Stimulated activated naive CD8-positive, alpha-beta T cell treated with anti-CD3 and anti-CD28 coated beads, Interleukin-15, amount 100 ng/mL, for 72 hours (primary cell): ENCODE data around the gene LZTS2.
"Not testable (repeated sequence)": the region's sequence is repeated elsewhere in the genome, so short reads cannot be mapped to it uniquely, and the experiment has no call there.

Source experiments
- ATAC-seq: fragments of 150-1000 bp; cut with Tn5 transposase; 2 replicates; pipeline ENCODE4 v1.10.0; 2021; ENCODE audit warnings: mild to moderate bottlenecking, moderate library complexity
- DNase-seq, 2 donors: peaks; one replicate each; pipeline ENCODE4 v3.0.0; 2021 to 2022
- H3K27ac Mint-ChIP-seq, 2 donors: one replicate each; pipeline ENCODE4 v1.8.0; 2022; ENCODE audit warnings: mild to moderate bottlenecking in 2 of 2, mixed read lengths in 2 of 2, moderate library complexity in 2 of 2
- H3K27me3 Mint-ChIP-seq: one replicate; pipeline ENCODE4 v1.8.0; 2022; ENCODE audit warnings: mixed read lengths
- H3K4me1 Mint-ChIP-seq: one replicate; pipeline ENCODE4 v1.8.0; 2022; ENCODE audit warnings: mild to moderate bottlenecking, mixed read lengths
- H3K4me3 Mint-ChIP-seq, 2 donors: one replicate each; pipeline ENCODE4 v1.8.0; 2022; ENCODE audit warnings: mild to moderate bottlenecking in 2 of 2, mixed read lengths in 2 of 2, moderate library complexity in 1 of 2
- H3K9me3 Mint-ChIP-seq, 2 donors: one replicate each; pipeline ENCODE4 v1.8.0; 2022; ENCODE audit warnings: mixed read lengths in 2 of 2

The LZTS2 gene

DNA sequence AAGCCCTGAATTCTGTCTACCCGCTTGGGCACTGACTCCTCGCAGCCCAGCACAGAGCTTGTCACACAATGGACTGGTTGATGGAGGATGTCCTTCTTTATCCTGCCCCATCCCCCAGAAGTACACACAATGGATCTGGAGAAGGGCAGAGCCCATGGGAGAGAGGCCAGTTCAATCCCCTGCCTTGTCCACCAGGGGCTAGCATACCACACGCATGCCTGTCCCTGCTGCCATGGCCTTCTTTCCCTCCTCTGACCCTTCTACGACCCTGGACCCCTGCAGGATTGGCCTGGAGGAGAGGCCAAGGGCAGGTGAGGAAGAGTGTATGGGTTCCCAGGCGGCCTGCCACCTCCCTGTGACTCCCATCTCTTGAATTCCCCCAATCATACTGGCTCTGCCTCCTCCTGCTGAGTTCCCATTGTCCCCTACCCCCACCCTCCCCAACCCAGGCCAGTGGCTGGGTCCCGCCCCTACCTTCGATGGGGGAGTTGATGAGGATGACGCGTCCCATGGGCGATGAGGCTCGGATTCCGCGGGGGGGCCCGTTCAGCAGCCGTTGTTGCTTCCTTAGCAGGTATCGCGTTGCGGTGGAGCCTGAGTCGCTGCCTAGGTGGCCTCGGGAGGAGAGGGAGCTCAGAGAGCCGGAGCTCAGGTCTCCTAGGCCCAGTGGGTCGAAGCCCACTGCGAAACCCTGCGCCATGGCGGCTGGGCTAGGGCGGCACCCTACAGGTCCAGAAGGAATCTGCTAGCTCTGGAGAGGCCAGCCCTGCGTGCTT is 30.1 kb downstream of the LZTS2 start:
- no peak for ATAC-seq
- Mint-ChIP-seq H3K27ac (no peak overlapping the region), H3K27me3 (peaks cover 31% of the 10 kb centered on the region)

DNA sequence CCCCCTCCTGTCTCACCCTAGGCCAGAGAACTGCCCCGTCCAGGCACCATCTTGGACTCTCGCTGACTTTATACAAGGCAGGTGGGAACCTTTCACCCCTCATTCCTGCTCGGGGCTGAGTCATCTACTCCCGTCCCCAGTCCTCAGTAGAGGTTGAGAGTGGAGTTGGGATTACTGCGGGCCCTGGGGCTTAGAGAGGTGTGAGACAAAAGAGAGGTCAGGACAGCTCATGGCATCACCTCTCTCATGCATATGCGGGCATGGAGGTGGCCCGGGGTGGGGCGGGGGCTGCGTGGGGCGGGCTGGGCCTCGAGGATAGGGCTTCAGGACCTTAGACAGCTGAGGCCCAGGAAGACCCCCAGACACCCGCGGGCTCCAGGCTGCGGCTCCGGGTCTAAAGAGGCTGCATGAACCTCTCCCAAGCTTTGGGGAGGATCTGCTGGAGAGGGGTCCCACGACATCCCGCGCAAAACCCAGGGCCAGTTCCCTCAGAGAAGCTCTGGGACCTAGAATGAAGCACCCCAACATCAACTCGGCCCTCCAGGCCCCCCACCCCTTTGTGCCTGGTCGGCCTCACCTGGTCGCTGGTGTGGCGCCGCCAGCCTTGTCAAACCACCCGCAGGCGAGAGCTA is 31.0 kb downstream of the LZTS2 start:
- DNase-seq, result no peak
- Mint-ChIP-seq H3K27me3 (peaks cover 31% of the 10 kb centered on the region), H3K4me1 (peaks cover 31% of the 10 kb centered on the region), H3K9me3 (no peaks in the 10 kb centered on the region), H3K4me3 (peak overlapping the region; percentile 83 to 85), H3K27ac (no peak overlapping the region)
- no peak for ATAC-seq

More for the DNA sequence above, 30.1 kb downstream of the LZTS2 start:
- DNase-seq, result no peak
- no peak overlapping the region for H3K4me3 Mint-ChIP-seq
- H3K9me3 Mint-ChIP-seq, result no peaks in the 10 kb centered on the region
- H3K4me1 Mint-ChIP-seq, result peaks cover 31% of the 10 kb centered on the region

DNA sequence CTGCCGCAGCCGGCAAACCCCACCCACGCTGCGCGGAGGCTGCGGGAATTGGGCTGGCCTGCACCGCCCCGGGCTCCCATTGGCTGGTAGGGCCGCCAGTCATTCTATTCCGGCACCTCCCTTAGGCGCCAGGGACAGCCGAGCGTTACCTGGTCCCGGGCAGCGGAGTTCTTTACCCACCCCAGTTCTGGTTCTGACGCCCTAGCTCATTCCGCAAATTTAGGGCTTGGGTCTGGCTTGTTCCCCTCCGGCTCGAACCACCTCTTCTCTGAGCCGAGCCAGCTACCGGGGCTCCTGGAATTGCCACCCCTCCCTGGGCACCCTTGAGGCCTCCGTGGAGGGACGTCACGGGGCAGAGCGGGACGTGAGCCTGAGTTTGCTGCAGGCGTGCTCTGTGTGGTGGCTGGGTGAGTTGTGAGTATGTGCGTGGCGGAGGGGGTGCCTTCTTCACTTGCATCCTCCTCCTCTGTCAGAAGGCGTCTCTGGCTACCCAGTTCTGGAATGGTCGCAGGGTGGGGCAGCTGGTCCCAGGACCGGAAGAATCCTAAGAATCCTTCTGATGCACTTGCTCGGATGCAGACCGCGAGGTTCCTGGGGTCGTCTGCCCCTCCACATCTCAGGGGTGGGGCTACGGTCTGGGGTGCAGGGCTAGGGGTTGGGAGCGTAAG is 31.7 kb downstream of the LZTS2 start, which contains the start of the genes PDZD7 and SFXN3:
TSS of gene PDZD7 (minus strand) at position 2 of the 668 bp plus-strand sequence. CDS start 910 bp downstream, outside the sequence.
TSS of gene SFXN3 (plus strand) at position 107 of the 668 bp plus-strand sequence. CDS start 3,461 bp downstream, outside the sequence.
- peak within 1 kb of the TSS; percentile 82 to 96 for H3K27ac Mint-ChIP-seq
- peak within 1 kb of the TSS; percentile 83 to 85 for H3K4me3 Mint-ChIP-seq
- ATAC-seq (peak; percentile 89), DNase-seq (peak; percentile 94 to 96)
- peaks cover 31% of the 10 kb centered on the region for H3K27me3 Mint-ChIP-seq
- peaks cover 31% of the 10 kb centered on the region for H3K4me1 Mint-ChIP-seq
- no peaks in the 10 kb centered on the region for H3K9me3 Mint-ChIP-seq

DNA sequence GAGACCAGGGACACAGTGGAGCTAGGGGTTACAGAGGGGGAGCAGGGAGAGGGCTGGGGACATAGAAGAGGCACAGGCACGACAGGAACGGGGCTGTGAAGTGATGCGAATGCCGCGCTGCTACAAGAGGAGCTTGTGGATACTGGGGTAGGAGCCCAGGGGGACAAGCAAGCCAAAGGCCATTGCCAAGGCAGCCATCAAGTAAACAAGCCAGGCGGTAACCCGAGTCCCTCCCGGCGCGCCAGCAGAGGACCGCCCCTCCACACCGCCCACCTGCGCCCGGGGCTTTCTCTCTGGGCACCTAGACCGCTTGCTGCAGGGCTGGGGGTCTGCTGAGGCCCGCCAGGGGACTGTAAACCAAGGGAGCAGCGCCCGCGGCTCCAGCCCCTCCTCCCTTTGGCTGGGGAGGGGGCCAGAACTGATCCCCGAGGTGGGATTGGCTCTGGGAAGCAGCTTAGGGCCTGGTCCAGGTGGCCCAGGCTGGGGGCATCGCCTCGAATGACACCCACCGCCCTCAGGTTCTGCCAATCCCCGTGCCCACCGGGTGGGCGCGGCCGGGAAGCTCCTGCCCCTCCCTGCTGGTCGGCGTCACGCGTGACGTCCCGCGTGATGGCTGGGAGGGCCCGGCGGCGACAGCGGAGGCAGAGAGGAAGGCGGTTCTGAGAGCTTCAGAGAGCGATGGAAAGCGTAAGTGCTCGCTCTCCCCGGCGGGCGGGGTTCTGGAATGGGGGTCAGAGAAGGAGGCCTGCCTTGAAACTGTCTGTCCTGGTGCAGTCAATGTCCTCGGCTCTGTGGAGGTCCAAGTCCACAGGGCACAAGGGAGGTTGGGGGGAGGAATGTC is 32.4 kb downstream of the LZTS2 start:
- H3K4me3 Mint-ChIP-seq, result peak overlapping the region; percentile 83 to 85
- DNase-seq (peak; percentile 54 to 62), ATAC-seq (peak; percentile 58)
- H3K27ac Mint-ChIP-seq, result peak overlapping the region; percentile 87 to 96
- no peaks in the 10 kb centered on the region for H3K9me3 Mint-ChIP-seq
- H3K27me3 Mint-ChIP-seq, result peaks cover 31% of the 10 kb centered on the region
- peaks cover 31% of the 10 kb centered on the region for H3K4me1 Mint-ChIP-seq

DNA sequence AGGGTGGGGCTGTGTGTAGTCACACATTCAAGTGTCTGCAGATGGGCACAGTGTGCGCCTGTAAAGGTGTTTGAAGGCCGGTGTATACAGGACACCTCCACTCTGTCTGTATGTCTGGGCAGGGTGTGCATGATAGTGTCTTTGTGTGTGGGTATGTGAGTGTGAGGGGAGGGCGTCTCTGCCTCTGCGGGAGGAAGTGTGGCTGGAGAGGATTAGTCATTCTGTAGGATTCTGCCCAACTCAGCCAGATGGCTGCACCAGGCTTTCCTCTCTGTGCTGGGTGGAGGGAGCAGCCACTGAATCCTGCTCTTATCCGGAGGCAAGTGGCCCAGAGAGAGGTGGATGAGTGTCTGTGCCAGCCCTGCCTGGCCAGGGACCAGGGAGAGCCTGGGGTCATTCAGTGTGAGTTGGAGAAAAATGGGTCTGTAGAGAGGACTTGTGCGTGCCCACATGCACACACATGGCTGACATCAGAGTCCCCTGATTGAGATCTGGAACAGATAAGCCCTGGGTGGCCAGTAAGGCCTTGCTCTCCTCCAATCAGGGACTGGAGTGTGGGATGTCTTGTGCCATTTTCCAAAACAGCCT is 33.1 kb downstream of the LZTS2 start:
- peak overlapping the region; percentile 45 to 87 for H3K27ac Mint-ChIP-seq
- ATAC-seq (peak; percentile 64), DNase-seq (peak; percentile 34 to 54)
- no peaks in the 10 kb centered on the region for H3K9me3 Mint-ChIP-seq
- peaks cover 31% of the 10 kb centered on the region for H3K4me1 Mint-ChIP-seq
- H3K27me3 Mint-ChIP-seq, result peaks cover 25% of the 10 kb centered on the region
- peak overlapping the region; percentile 83 to 85 for H3K4me3 Mint-ChIP-seq

DNA sequence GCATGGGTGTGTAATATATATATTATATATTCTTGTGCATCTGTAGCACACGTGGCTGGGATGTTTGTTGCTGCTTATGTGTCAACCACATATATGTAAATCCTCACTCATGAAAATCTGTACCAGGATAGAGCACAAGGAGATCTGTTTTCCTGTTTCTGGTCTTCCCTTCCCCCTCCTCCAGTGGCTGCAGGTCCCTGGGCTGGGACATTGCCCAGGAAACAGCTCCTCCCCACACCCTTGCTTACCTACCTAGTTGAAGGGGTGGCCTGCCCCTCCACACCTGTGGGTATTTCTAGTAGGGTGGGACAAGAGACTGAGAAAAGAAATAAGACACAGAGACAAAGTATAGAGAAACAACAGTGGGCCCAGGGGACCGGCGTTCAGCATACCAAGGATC is 33.7 kb downstream of the LZTS2 start:
- Mint-ChIP-seq H3K27me3 (peaks cover 19% of the 10 kb centered on the region), H3K4me1 (peaks cover 31% of the 10 kb centered on the region), H3K4me3 (peak overlapping the region in 1 of 2 donors; percentile 41), H3K27ac (no peak overlapping the region), H3K9me3 (no peaks in the 10 kb centered on the region)
- ATAC-seq, result no peak
- no peak for DNase-seq

DNA sequence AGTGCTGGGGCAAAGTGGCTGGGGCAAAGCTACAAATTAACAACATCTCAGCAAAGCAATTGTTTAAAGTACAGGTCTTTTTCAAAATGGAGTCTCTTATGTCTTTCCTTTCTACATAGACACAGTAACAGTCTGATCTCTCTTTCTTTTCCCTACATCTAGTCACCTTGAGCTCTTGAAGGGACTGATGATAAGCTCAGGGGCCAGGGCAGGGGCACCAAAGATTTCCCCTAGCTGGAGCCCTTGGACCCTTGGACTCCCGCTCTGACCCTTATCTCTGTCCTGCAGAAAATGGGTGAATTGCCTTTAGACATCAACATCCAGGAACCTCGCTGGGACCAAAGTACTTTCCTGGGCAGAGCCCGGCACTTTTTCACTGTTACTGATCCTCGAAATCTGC is 34.8 kb downstream of the LZTS2 start:
- H3K4me1 Mint-ChIP-seq, result peaks cover 31% of the 10 kb centered on the region
- DNase-seq, H3K9me3 Mint-ChIP-seq, H3K27ac Mint-ChIP-seq, ATAC-seq, H3K4me3 Mint-ChIP-seq, H3K27me3 Mint-ChIP-seq: not testable (repeated sequence)

DNA sequence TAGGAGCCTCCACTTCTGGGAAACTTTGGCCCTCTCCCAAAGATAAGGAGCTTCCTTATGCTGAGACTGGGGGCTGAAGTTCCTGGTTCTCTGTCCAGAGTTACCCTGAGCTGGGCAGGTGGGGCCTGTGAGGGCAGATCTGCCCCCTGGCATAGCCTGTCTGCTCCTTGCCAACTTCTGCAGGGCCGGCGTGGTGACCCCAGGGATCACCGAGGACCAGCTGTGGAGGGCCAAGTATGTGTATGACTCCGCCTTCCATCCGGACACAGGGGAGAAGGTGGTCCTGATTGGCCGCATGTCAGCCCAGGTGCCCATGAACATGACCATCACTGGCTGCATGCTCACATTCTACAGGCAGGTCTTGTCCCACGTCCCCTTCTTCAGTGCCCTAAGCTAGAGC is 35.7 kb downstream of the LZTS2 start:
- peaks cover 29% of the 10 kb centered on the region for H3K4me1 Mint-ChIP-seq
- H3K27ac Mint-ChIP-seq, result no peak overlapping the region
- no peak for ATAC-seq
- H3K4me3 Mint-ChIP-seq, result no peak overlapping the region
- no peaks in the 10 kb centered on the region for H3K27me3 Mint-ChIP-seq
- no peak for DNase-seq
- no peaks in the 10 kb centered on the region for H3K9me3 Mint-ChIP-seq

DNA sequence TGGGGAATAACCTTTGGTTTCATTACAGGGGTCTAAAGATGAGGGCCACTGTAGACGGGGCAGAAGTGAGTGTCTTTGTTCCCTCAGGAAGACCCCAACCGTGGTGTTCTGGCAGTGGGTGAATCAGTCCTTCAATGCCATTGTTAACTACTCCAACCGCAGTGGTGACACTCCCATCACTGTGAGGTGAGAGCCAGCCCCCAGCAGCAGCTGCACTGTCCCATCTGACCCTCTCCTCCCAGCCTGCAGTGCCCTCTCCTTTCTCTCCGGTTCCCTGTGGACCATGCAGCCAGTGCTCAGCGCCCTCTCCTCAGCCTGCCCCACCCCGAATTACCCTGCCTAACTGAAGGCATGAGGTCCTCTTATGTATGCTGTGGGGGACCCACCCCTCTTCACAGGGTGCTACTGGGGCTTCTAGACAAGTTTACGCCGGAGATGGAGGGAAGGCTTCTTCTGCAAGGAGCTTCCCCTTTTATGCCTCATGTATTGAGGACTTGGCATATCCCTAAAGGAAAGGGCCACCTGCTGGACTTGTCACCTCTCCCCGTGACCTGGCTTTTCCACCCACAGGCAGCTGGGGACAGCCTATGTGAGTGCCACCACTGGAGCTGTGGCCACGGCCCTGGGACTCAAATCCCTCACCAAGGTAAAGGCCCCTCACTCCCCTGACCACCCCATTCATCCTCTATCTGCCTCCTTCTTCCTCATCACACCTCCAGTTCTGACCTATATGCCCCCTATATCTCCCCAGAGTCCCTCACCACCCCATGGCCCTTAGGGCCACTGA is 36.5 kb downstream of the LZTS2 start:
- Mint-ChIP-seq H3K4me3 (no peak overlapping the region), H3K9me3 (no peaks in the 10 kb centered on the region), H3K27ac (peak overlapping the region in 1 of 2 donors; percentile 60), H3K27me3 (no peaks in the 10 kb centered on the region), H3K4me1 (peaks cover 27% of the 10 kb centered on the region)
- DNase-seq, result no peak
- ATAC-seq, result no peak

DNA sequence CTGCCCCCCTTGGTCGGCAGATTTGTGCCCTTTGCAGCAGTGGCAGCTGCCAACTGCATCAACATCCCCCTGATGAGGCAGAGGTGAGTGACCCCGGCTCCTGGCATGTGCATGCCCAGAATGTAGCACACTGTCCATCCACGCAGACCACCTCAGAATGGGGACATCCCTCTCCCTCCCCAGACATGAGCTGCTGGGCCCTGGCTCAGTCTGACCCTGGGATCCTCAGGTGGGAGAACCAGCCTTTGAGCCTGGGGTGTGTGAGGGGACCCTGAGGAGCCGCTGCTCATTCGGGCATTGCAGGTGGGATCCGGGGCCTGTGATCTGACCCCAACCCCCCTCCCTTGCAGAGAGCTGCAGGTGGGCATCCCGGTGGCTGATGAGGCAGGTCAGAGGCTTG is 37.1 kb downstream of the LZTS2 start:
- Mint-ChIP-seq H3K27me3 (no peaks in the 10 kb centered on the region), H3K4me1 (peaks cover 30% of the 10 kb centered on the region), H3K4me3 (no peak overlapping the region), H3K27ac (no peak overlapping the region), H3K9me3 (no peaks in the 10 kb centered on the region)
- ATAC-seq, result no peak
- no peak for DNase-seq

DNA sequence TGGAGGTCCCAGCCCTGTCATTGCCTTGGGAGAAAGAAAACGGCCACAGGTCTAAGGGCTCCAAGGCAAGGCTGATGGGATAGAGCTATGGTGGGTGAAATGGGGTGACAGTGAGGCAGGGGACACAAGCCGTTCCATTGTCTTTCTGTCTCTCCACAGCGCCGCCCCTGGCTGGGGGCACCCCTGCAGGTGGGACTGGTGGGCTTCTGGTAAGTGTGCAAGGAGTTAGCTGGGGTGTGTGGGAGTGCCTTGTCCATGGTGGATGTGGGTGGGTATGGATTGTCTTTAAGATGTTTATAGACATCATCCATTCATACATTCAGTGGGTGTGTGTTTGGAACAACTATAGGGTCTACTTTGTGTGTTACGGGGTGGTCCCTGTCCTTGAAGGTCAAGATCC is 38.9 kb downstream of the LZTS2 start:
- Mint-ChIP-seq H3K4me1 (peaks cover 34% of the 10 kb centered on the region), H3K9me3 (no peaks in the 10 kb centered on the region), H3K27me3 (no peaks in the 10 kb centered on the region), H3K4me3 (no peak overlapping the region), H3K27ac (no peak overlapping the region)
- DNase-seq (no peak), ATAC-seq (no peak)

DNA sequence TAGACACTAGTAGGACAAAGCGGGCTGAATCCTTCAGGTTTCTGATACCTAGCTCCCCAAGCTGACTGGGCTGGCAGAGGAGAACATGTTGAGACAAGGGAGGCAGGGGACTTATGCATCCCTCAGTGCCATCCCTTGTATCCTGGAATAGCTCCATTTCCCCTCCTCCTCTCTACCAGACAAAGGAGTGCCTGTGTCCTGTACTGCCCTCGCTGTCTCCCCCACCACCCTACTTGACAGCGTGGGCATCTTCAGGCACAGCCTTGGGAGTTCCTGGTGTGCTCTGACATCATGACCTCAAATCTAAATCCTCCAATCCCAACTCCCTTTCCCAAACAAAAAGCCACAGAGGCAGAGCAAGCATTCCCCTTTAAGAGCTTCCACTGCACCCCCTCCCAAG is 40.5 kb downstream of the LZTS2 start:
- Mint-ChIP-seq H3K4me1 (peaks cover 31% of the 10 kb centered on the region), H3K27me3 (peaks cover under 1% of the 10 kb centered on the region), H3K9me3 (no peaks in the 10 kb centered on the region), H3K27ac (no peak overlapping the region), H3K4me3 (no peak overlapping the region)
- DNase-seq (no peak), ATAC-seq (no peak)

DNA sequence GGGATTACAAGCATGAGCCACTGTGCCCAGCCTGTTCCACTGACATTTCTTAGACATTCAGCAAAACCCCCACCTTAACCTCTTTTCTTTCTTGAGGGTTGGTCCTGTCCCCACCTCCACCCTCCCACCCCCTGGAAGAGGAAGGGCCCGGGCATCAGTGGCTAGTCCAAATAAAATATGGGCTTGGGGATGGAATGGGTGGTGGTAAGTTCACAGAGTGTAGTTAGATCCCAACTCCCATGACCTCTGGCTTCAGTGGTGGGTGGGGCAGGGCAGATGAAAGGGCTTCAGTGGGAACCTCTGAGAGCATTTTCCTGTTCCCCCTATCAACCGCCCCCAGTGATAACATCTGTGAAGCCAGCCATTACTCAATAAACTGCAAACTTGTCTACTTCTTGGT is 41.2 kb downstream of the LZTS2 start:
- no peak overlapping the region for H3K4me3 Mint-ChIP-seq
- no peak overlapping the region for H3K27ac Mint-ChIP-seq

DNA sequence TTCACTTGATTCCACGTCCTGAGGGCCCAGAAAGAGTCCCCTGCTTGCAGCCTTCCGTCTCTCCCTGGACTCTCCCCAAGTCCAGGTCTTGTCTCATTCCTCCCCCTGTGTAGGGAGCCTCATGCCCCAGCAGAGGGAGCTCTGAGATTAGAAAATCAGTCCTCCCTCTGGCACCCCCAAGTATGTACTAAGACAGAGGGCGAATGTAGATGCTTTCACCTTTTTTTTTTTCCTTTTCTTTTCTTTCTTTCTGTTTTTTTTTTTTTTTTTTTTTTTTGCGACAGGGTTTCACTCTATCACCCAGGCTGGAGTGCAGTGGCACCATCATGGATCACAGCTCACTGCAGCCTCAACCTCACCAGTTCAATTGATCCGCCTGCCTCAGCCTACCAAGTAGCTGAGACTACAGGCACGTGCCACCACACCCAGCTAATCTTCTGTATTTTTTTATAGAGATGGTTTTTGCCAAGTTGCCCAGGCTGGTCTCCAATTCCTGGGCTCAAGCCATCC is 41.7 kb downstream of the LZTS2 start:
- Mint-ChIP-seq H3K9me3 (no peaks in the 10 kb centered on the region), H3K27ac (peak overlapping the region in 1 of 2 donors; percentile 45)

More for the DNA sequence above, 41.2 kb downstream of the LZTS2 start:
- H3K4me1 Mint-ChIP-seq, result peaks cover 31% of the 10 kb centered on the region
- DNase-seq, result no peak
- H3K9me3 Mint-ChIP-seq, result no peaks in the 10 kb centered on the region
- ATAC-seq, result no peak
- peaks cover 9% of the 10 kb centered on the region for H3K27me3 Mint-ChIP-seq

More for the DNA sequence above, 41.7 kb downstream of the LZTS2 start:
- ATAC-seq, result peak; percentile 88
- Mint-ChIP-seq H3K4me3 (no peak overlapping the region), H3K27me3 (peaks cover 13% of the 10 kb centered on the region), H3K4me1 (peaks cover 31% of the 10 kb centered on the region)
- peak; percentile 64 to 76 for DNase-seq
